Activated CD4-positive, CD25-positive, alpha-beta regulatory T cell treated with anti-CD3 and anti-CD28 coated beads, Interleukin-2, amount 50 U/mL, for 72 hours (primary cell): ENCODE measurements around the gene TBC1D22A.

Experiments used
- DNase-seq: peaks from one replicate; pipeline ENCODE4 v3.0.0; 2021

The TBC1D22A gene

DNA sequence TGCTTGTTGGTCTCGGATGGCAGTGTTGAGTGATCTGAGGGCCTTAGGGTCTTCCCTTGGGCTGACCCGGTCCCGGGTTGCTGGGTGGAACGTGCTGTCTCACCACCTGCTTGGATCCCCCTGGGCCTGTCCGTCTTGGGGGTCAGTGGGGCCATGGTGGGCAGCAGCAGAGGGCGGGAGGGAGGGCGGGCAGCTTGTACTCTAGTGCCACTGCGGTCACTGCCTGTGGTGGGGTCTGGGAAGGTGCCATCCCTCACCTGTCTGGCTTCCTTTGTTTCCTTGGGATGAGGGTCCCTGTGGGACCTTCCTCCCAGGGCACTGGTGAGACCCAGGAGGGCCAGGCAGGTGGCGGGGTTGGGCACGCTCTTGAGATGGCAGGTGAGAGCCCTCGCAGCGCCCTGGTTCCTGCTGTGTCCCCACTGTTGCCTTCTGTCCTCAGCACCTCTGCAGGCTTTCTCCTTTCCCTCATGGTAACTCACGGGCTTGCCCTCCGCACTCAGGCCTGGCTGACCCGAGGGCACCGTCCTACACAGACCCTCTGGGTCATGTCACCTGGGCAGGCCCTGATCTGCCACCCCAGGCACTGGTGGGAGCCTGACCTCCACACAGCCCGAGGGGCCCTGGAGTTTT, 34.2 kb downstream of the TBC1D22A start:
- DNase-seq: no peak

GRCh38 chr22:46797355-46797754, 34.9 kb downstream of the TBC1D22A start:
- DNase-seq: no peak

DNA sequence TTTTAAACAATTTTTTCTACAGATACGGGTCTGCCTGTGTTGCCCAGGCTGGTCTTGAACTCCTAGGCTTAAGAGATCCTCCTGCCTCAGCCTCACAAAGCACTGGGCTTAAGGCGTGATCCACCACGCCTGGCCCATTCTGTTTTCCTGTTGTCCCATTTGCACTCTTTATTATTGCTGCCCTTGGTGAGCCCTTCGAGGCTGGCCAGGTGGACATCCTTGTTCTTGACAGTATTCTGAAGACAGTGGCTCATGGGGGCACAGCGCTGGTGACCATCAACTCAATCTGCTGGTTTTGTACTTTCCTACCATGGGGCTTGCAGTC, 35.6 kb downstream of the TBC1D22A start:
- DNase-seq: no peak

DNA sequence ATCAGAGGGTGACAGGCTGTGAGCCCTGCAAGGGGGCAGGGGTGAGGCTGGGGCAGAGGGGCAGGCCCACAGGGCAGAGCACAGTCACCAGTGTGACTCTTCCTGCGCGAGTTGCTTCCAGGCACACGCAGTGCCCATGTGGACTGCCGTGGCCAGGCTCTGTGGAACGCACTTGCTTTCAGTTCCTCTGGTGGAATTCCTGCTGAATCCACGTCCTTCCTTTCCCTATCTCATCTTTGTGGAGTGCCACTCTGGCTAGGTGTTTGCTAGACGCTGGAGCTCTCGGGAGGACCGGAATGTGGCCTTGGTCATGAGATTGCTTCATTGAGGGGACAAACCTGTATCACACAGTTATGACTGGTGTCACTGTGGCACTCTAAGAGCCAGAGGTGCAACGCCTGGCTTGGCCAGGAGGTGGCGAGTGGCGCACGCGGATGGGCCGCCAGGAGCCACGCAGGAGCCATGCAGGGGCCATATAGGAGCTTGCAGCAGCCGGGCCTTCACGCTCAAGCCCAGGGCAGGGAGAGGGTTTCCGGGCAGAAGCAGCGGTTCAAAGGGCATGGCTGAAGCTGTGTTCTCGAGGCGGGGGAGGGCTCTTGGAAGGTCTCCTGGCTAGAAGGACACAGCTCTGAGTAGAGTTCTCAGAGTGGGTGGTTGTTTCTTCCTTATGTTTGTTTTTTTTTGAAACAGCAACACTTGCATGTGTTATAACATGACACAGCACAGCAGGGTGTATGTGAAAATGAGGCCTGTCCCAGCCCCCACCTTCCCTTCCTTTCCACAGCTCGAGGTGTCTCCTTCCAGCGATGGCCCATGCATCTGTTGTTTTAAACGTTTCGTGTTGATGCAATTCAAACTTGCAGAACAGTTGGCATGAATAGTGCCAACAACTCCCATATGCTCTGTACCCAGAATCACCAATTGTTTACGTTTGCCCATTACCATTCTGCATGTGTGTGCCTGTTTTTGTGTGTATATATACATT, 36.2 kb downstream of the TBC1D22A start:
- DNase-seq: peak; percentile 84

DNA sequence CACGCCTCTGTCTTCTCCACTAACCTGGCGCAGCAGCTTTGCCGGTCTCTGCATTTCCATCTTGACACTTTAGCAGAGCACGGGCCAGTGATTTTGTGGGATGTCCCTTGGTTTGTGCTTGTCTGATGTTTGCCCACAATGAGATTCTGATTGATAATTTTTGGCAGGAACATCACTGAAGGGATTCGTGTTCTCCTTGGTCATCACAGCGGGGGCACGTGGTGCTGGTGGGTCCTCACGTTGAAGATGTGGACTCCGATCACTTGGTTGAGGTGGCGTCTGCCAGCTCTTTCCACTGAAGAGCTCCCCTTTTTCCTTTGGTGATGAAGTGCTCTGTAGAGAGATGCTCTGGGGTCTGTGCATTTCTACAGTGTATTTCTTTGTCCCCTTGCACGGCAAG, 37.2 kb downstream of the TBC1D22A start:
- DNase-seq: no peak

GRCh38 chr22:46800102-46800857, 37.8 kb downstream of the TBC1D22A start:
- DNase-seq: no peak

GRCh38 chr22:46801331-46801811, 38.9 kb downstream of the TBC1D22A start:
- no peak for DNase-seq

- no peak for DNase-seq
Measured at GRCh38 chr22:46801826-46802607, 39.6 kb downstream of the TBC1D22A start.

- DNase-seq: no peak
Measured at GRCh38 chr22:46802608-46803027, 40.2 kb downstream of the TBC1D22A start.

DNA sequence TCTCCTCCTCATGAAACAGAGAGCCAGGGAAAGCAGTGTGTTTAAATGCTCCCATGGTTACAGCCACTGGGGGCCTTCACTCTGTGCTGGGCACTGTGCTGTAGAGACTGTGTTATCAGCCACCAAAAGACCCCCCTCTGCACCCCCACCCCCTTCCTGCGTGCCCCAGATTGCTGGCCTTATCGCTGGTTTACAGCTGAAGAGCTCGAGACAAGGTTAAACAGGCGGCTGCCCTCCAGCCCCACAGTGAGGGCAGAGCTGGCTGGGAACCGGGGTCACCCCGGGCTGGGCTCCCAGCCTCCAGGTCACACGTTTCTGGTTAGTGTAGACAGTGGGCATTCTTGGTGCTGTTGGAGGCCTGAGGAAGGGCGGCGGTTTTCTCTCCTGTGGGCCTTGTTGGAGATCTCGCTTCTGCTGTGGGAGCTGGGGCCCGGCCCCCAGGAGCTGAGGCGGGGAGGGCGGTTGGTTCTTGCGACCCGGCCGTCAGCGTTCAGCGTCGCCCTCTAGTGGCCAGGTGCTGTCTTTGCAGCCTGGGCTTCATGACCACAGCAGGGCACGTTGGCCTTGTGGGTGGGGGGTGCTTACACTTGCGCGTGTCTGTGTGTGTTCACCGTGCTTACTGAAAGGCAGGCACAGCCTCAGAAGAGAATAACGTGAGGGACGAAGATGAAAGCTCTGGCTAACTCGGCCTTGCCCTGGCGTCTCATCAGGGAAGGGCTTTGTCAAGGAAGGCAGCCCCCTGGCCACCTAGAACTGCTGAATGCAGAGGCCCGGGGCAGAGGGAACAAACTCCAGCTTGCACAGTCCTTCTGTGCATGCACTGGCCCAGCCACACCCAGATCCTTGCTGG, 40.8 kb downstream of the TBC1D22A start:
- peak; percentile 72 for DNase-seq

DNA sequence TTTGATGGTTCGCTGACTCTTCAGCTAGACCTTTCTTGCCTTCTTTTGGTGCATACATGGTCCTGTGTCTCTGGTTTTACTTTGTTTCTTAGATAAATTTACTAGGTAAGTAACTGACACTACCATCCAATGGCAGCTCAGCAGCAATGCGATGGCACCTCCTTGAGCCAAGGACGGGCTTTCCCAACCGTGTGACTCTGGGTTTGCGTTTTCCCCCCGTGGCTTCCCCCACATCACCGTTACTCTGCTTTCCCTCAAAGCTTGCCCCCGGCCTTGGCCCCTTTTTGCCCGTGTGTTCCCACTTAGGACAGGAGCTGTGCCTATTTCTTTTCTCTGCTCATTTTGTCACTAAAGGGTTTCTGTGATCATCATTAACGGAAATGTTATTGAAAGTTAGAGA, 41.5 kb downstream of the TBC1D22A start:
- no peak for DNase-seq

DNA sequence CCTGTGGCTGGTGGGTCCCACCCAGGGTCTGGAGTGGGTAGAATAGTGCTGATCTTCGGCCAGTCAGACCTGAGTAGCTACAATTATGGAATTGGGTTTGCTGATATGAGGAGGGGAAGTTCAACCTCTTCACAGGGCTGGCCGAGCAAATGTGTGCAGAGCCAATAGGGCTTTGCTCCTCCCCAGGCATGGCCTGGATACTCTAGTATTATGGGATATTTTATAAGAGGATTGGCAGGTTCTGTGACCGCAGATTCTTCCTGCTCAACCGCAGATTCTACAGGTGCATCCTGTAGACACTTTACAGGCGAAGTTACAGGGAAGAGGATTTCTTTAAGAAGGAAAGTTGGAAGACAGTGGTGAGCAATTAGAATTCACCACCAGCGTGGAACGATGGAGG, 44.3 kb downstream of the TBC1D22A start:
- DNase-seq: no peak

- DNase-seq: no peak
Measured at GRCh38 chr22:46807458-46807857, 45.0 kb downstream of the TBC1D22A start.

DNA sequence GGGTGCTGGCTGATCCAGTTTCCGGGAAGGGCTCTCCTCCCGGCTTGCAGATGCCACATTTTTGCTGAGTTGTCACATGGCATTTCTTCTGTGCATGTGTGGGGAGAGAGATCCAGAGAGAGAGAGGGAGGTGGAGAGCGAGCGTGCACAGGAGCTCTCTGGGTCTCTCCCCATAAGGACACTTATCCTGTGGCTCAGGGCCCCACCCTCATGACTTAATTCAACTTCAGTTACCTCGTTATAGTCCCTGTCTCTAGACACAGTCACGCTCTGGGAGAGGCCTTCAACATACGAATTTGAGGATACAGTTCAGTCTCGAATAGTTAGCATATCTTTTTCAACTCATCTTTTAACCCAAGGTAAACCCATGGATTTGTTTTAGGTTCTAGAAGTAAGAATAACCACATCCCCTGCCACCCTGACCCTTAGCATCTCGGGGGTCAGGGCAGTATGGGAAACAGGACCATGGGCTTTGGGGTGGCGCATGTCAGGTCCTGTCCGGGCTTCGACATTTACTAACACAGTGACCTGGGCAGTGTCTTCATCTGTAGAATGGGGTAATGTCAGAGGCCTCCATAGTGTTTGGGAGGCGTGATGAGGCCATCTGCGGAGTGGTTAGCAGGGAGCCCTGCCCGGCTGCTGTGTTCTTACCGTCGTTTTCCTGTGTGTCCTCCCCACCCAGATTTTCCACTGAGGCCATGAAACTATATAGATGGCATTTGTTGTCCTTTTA, 46.9 kb downstream of the TBC1D22A start:
- no peak for DNase-seq

GRCh38 chr22:46810856-46811786, 48.7 kb downstream of the TBC1D22A start:
- no peak for DNase-seq

DNA sequence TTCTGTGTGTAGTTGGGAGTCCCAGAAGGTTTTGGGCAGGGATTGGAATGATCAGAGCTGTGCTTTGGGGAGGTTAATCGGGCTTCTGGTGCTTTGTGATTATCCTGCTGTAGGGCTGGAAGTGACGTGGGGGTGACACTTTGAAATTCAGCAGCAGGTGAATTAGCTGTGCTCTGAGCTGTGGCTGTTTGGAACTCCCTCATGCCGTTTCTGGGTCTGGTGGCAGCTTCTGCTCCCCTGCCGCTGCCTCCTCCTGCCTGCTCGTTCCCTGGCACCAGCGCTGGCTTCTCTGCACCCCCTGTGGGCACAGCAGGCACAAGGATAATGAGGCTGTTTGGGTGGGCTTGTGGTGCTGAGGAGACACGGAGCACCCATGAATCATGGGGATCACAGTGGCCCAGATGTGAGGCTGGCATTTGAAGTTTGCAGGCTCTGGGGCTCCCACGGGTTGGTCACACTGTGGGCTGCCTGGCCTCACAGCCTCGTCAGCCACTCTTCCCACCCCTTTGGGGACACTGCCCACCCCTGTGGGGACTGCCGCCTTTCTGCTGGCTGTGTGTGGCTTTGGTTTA, 49.7 kb downstream of the TBC1D22A start:
- DNase-seq: no peak

GRCh38 chr22:46812788-46813187, 50.3 kb downstream of the TBC1D22A start:
- DNase-seq: no peak

- no peak for DNase-seq
Measured at GRCh38 chr22:46813816-46814597, 51.6 kb downstream of the TBC1D22A start.

DNA sequence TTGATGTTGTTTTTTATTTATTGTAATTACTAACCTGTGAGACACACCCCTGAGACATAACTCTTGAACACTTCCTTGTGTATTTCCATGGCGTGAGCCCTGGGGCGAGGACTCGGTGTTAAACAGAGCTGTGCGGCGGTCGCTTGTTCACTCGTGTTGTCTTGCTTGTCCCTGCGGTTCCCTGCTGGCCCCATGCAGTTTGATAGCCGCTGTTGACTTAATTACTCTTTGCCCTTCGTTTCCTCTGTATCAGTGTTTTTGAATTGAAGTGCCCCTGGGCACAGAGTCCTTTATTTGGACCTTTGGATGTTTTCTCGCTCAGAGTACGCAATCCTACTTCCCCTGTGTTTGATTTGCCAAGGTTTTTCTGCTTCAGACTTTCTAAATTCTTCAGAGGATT, 52.7 kb downstream of the TBC1D22A start:
- no peak for DNase-seq
